ENCODE data around the gene ANKRD26. TPM values are rescaled to one million over a fixed set of nuclear protein-coding genes. Genes with fewer than 3 reads are reported as not detected.

The ANKRD26 gene
- total and polyA plus RNA-seq, 2 donors (not counting 1 experiment from before 2014, with no cell fraction given) = 0.67 to 10.5 TPM

DNA sequence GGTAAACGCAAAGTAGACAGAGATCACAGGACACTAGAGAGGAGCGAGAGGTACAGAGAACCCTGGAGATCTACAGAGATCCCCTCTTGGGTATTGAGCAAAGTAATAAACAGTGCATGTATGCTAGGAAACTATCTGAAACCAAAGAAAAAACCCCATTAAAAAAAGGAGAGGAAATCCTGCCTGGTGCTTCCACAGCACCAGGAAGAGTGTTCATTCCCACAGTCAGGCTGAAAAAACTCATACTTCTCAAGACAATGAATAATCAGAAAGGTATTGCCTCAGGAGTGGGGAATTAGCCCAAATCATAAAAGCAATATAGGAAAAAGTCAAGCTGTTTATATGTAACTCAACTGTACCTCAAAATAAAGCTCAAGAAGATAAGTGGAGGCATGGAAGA, 59.1 kb downstream of the ANKRD26 start:
- intact Hi-C loops (cut with micrococcal nuclease) = no loop called here
- Mint-ChIP-seq H3K4me3 (no peak overlapping the region), H3K27ac (no peak overlapping the region), H3K27me3 (no peaks in the 10 kb centered on the region), H3K9me3 (ENCODE audit: insufficient read depth) (no peaks in the 10 kb centered on the region), H3K4me1 (no peaks in the 10 kb centered on the region)
- Histone ChIP-seq H3K4me2 (replicated peaks; ENCODE audit: low read depth, low read length, poor library complexity, severe bottlenecking) (no peak overlapping the region), H3K9me3 (ENCODE audit: control extremely low read depth in 1 of 3, control insufficient read depth in 2 of 3, insufficient read depth in 1 of 3, low read length in 2 of 3) (no peaks in the 10 kb centered on the region), H3K9ac (ENCODE audit: low read length) (no peak overlapping the region), H3K36me3 (replicated peaks in 1 of 2; ENCODE audit: control extremely low read depth in 1 of 2, control insufficient read depth in 1 of 2, extremely low read depth in 1 of 2, insufficient read depth in 2 of 2, low read length in 1 of 2) (peaks cover 2 to 9% of the 10 kb centered on the region in 2 experiments), H3K27ac (ENCODE audit: low read length in 2 of 2) (no peak overlapping the region), H4K20me1 (ENCODE audit: control insufficient read depth, insufficient read depth, low read length, poor library complexity, severe bottlenecking) (no peaks in the 10 kb centered on the region), H3K27me3 (replicated peaks in 1 of 4; ENCODE audit: control extremely low read depth in 1 of 4, control insufficient read depth in 3 of 4, insufficient read depth in 4 of 4, low read length in 3 of 4) (no peaks in the 10 kb centered on the region), H3K79me2 (ENCODE audit: control insufficient read depth, insufficient read depth, low read length) (no peaks in the 10 kb centered on the region), H3K4me3 (ENCODE audit: control extremely low read depth in 1 of 5, extremely low read depth in 1 of 5, insufficient read depth in 1 of 5, low read depth in 2 of 5, low read length in 4 of 5) (no peak overlapping the region), H3K4me1 (ENCODE audit: control insufficient read depth in 2 of 2, insufficient read depth in 2 of 2, low read length in 2 of 2) (no peaks in the 10 kb centered on the region), H2AFZ (ENCODE audit: insufficient read depth, low read depth, low read length, poor library complexity, severe bottlenecking) (no peak overlapping the region)
- WGBS (ENCODE audit: insufficient coverage) = no CpG with 5 or more reads among the region's 2 CpGs
- DNase-seq = no peak
- no peak for TF ChIP-seq EZH2 (IDR thresholded peaks at IDR 0.05; ENCODE audit: borderline replicate concordance, insufficient read depth, low read depth, low read length, poor library complexity, severe bottlenecking)
- TF ChIP-seq, protein P1, sequence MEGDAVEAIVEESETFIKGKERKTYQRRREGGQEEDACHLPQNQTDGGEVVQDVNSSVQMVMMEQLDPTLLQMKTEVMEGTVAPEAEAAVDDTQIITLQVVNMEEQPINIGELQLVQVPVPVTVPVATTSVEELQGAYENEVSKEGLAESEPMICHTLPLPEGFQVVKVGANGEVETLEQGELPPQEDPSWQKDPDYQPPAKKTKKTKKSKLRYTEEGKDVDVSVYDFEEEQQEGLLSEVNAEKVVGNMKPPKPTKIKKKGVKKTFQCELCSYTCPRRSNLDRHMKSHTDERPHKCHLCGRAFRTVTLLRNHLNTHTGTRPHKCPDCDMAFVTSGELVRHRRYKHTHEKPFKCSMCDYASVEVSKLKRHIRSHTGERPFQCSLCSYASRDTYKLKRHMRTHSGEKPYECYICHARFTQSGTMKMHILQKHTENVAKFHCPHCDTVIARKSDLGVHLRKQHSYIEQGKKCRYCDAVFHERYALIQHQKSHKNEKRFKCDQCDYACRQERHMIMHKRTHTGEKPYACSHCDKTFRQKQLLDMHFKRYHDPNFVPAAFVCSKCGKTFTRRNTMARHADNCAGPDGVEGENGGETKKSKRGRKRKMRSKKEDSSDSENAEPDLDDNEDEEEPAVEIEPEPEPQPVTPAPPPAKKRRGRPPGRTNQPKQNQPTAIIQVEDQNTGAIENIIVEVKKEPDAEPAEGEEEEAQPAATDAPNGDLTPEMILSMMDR (IDR thresholded peaks at IDR 0.05) = no peak
- no peak for ATAC-seq (ENCODE audit: low read depth)
- POLR2A ChIA-PET = interaction anchor here (0.7 kb wide), 1 partner anchor 36 kb away, joined by 3 read pairs; no protein-coding TSS in a partner anchor
- CTCF ChIA-PET = no interaction called here

DNA sequence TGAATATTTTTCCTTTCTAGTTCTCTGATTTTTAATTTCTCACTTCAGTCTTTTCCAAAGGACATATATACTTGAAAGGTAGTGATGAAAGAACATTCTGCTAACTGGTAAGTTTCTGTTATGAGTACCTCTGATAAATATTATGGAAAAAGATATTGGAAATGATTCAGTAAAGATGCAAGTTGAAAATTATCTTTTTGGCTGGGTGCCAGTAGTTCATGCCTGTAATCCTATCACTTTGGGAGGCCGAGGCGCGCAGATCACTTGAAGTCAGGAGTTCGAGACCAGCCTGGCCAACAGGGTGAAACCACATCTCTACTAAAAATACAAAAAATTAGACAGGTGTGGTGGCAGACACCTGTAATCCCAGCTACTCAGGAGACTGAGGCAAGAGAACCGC, 62.1 kb downstream of the ANKRD26 start:
- Histone ChIP-seq H3K9me3 (ENCODE audit: control extremely low read depth in 1 of 3, control insufficient read depth in 2 of 3, insufficient read depth in 1 of 3, low read length in 2 of 3) (no peaks in the 10 kb centered on the region), H3K4me2 (replicated peaks; ENCODE audit: low read depth, low read length, poor library complexity, severe bottlenecking) (no peak overlapping the region), H3K4me1 (ENCODE audit: control insufficient read depth in 2 of 2, insufficient read depth in 2 of 2, low read length in 2 of 2) (no peaks in the 10 kb centered on the region), H3K27me3 (replicated peaks in 1 of 4; ENCODE audit: control extremely low read depth in 1 of 4, control insufficient read depth in 3 of 4, insufficient read depth in 4 of 4, low read length in 3 of 4) (no peaks in the 10 kb centered on the region), H3K36me3 (replicated peaks in 1 of 2; ENCODE audit: control extremely low read depth in 1 of 2, control insufficient read depth in 1 of 2, extremely low read depth in 1 of 2, insufficient read depth in 2 of 2, low read length in 1 of 2) (peaks cover 3 to 9% of the 10 kb centered on the region in 2 experiments), H3K79me2 (ENCODE audit: control insufficient read depth, insufficient read depth, low read length) (no peaks in the 10 kb centered on the region), H4K20me1 (ENCODE audit: control insufficient read depth, insufficient read depth, low read length, poor library complexity, severe bottlenecking) (no peaks in the 10 kb centered on the region), H3K27ac (ENCODE audit: low read length in 2 of 2) (no peak overlapping the region), H3K4me3 (ENCODE audit: control extremely low read depth in 1 of 5, extremely low read depth in 1 of 5, insufficient read depth in 1 of 5, low read depth in 2 of 5, low read length in 4 of 5) (no peak overlapping the region), H3K9ac (ENCODE audit: low read length) (no peak overlapping the region), H2AFZ (ENCODE audit: insufficient read depth, low read depth, low read length, poor library complexity, severe bottlenecking) (no peak overlapping the region)
- intact Hi-C loops (cut with micrococcal nuclease) = no loop called here
- no peaks in the 10 kb centered on the region for H3K4me1 Mint-ChIP-seq
- H3K27me3 Mint-ChIP-seq = no peaks in the 10 kb centered on the region
- ChIA-PET POLR2A (no interaction called here), CTCF (no interaction called here)
- DNase-seq (no peak), ATAC-seq (ENCODE audit: low read depth) (no peak)
- no peak overlapping the region for H3K4me3 Mint-ChIP-seq
- no CpG with 5 or more reads among the region's 5 CpGs for WGBS (ENCODE audit: insufficient coverage)
- H3K27ac Mint-ChIP-seq = no peak overlapping the region
- no peaks in the 10 kb centered on the region for H3K9me3 Mint-ChIP-seq (ENCODE audit: insufficient read depth)
- TF ChIP-seq EZH2 (IDR thresholded peaks at IDR 0.05; ENCODE audit: borderline replicate concordance, insufficient read depth, low read depth, low read length, poor library complexity, severe bottlenecking) = no peak
- TF ChIP-seq, protein P1 (IDR thresholded peaks at IDR 0.05) = no peak

Data from B cell (primary cell).